HG02885 (cell line): ENCODE results near the gene MRTFB.

ENCODE experiments used
- ATAC-seq: cut with Tn5 transposase; IDR thresholded peaks from one replicate; pipeline ENCODE4 v1.9.1; 2021; ENCODE audit warnings: mild to moderate bottlenecking; ENCODE audit not compliant: unreplicated experiment, poor library complexity

MRTFB gene

GRCh38 chr16:14275934-14276333 lies 204.8 kb downstream of the MRTFB start:
- no peak for ATAC-seq

DNA sequence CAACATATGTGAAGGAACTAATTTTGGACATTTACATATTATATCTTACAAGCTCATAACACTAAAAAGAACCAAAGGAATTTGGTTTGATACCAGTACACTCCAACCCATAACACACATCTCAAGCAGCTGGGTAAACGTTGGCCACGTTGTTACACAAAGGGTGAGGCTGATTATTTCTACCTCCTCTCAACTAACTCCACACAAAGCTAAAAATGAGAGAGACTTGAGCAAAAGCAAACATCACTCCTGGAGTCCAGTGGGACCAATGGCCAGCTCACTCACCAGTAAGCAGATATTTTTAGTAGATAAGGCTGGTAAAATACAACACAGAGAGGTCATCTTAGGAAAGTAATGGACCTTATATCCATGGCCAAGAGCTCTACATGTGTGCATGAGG lies 207.6 kb downstream of the MRTFB start:
- no peak for ATAC-seq

GRCh38 chr16:14280541-14280940 lies 209.4 kb downstream of the MRTFB start:
- ATAC-seq: no peak

- no peak for ATAC-seq
Observed at GRCh38 chr16:14283786-14284185, 212.7 kb downstream of the MRTFB start.

GRCh38 chr16:14284371-14284770 lies 213.3 kb downstream of the MRTFB start:
- no peak for ATAC-seq

- peak; percentile 39 for ATAC-seq
Observed at GRCh38 chr16:14284930-14285512, 213.9 kb downstream of the MRTFB start.

- peak; percentile 79 for ATAC-seq
Observed at GRCh38 chr16:14285513-14286367, 214.6 kb downstream of the MRTFB start.

- no peak for ATAC-seq
Observed at GRCh38 chr16:14286368-14287230, 215.5 kb downstream of the MRTFB start.

- no peak for ATAC-seq
Observed at GRCh38 chr16:14289692-14290340, 218.7 kb downstream of the MRTFB start.

- no peak for ATAC-seq
Observed at GRCh38 chr16:14291286-14291685, 220.2 kb downstream of the MRTFB start.

DNA sequence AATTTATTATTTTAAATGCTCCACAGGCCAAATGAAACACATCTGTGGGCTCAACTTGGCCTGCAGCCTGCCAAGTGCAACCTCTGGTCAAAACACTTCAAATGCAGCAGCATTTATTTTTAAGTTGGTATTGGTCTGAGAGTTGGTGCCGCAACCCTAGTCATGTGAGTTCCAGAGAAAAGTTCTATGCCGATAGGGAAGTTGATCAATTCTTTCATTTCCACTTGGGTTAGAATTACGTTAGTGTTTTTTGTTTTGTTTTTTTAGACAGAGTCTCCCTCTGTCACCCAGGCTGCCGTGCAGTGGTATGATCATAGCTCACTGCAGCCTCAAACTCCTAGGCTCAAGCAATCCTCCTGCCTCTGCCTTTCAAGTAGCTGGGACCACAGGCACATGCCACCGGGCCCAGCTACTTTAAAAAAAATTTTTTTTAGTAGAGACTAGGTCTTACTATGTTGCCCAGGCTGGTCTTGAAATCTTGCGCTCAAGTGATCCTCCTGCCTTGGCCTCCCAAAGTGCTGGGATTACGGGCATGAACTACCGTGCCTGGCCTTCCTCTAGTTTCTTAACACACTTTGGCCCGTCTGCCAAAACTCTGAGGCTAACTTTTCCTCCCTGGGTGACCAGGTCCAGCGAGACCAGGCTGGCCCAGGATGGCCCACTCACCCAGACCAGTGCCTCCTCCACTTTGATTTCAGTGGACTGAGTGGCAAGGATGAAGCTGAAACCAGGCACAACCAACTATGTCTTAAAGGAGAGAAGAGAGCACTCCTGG lies 221.1 kb downstream of the MRTFB start:
- no peak for ATAC-seq

- ATAC-seq: no peak
Observed at GRCh38 chr16:14296663-14297062, 225.5 kb downstream of the MRTFB start.

DNA sequence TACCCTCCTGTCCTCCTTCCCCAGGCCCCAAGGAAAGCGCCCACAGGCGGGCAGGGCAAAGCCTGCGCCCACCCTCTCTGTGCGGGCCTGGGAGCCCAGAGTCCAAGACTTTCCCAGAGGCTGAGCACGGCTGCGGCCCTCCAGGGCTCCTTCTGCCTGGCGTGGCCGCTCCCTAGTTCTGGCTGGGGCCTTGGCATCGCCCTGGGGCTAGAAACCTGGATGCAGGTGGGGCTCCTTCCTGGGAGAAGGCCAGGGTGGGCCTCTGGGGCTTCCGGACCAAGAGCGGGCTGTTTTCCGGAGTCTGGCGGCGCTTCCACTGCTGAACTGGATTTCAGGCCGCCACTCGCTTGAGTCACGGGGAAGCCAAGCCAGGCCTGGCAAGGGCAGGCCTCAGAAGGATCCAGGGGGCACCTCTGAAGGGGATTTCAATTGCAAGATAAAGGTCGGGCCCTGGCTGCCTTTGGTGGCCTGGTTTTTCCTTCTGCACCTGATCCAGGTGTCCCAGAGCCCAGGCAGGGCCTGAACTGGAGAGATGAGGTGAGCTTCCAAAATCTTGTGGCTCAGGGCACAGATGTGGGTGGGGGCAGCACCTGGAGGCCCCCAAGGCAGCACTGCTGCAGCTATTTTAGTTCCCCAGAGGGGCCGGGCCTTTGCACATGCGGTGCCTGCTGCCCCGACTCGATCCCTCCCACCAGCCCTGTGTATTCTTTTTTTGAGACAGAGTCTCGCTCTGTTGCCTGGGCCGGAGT lies 227.4 kb downstream of the MRTFB start:
- ATAC-seq: no peak

GRCh38 chr16:14300705-14301168 lies 229.6 kb downstream of the MRTFB start:
- ATAC-seq: peak; percentile 53

GRCh38 chr16:14301169-14302030 lies 230.3 kb downstream of the MRTFB start:
- ATAC-seq: no peak

DNA sequence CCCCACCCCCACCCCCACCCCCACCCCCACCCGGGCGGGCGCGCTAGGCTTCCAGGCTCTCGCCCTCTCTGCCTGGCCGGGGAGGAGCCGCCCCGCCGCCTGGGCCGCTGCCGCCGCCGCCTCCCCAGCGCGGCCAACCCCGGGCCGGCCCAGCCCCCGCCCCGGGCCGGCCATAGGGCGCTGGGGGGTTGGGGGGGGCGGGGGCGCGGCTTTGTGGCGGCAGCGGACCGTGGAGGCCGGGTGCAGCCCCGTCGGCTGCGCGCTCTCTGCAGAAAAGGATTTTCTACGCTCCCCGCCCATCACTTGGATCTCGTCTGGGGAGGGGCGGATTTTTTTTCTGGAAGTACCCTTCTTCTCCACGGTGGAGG lies 230.9 kb downstream of the MRTFB start:
- peak; percentile 68 for ATAC-seq

GRCh38 chr16:14302399-14303181 lies 231.5 kb downstream of the MRTFB start:
- ATAC-seq: peak; percentile 29
